Myocyte (in vitro differentiated cells): ENCODE results near the gene TRPC4AP. TPM values are rescaled to one million over a fixed set of nuclear protein-coding genes. Genes with fewer than 3 reads are reported as not detected.

Experiments used
- DNase-seq: peaks from one replicate; pipeline ENCODE4 v3.0.0-alpha.2; 2012; ENCODE audit warnings: low read depth
- total RNA-seq: library from RNA; depleted of rRNA; stranded (reverse); fragments of >200 nt; gene quantifications from 2 replicates; pipeline ENCODE4 v1.2.3, GENCODE V29; 2014

The TRPC4AP gene
- total RNA-seq, 1 donor from 2014 or later, result 61.0 TPM

DNA sequence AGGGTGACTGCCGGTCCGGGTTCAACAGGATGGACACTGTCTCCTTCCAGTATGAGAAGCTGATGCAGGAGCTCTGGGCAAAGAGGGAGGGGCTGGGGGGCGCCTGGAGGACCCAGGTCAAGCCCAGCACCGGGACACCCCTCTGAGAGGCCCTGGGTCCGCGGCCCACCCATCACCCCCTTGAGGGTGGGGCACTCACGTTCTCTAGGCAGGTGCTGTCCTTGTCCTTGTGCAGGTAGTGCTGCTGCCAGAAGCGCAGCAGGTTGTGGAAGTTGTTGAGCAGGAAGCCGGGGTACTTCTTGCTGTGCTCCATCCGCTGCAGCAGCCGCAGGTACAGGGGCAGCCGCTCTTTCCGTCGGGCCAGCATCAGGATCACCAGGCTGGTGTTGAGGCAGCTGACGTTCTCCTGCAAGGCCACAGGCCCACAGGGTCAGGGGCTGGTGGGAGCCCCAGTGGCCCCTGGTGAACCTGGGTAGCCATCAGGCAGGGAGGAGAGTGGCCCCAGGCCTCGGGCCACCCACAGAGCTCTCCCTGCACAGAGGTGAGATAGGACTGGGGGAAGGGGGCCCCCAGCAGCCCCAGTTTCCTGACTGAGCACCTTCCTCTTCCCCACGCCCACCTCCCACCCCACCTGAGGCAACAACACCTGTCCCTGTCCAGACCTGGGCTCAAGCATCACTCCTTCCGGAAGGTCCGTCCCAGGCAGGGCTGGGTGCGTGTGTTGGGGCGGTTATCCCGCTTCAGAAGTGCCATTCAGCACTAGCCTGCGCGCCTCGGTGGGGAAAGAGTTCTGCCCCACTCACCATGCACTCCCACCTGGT lies 89.2 kb downstream of the TRPC4AP start:
- DNase-seq, result no peak

DNA sequence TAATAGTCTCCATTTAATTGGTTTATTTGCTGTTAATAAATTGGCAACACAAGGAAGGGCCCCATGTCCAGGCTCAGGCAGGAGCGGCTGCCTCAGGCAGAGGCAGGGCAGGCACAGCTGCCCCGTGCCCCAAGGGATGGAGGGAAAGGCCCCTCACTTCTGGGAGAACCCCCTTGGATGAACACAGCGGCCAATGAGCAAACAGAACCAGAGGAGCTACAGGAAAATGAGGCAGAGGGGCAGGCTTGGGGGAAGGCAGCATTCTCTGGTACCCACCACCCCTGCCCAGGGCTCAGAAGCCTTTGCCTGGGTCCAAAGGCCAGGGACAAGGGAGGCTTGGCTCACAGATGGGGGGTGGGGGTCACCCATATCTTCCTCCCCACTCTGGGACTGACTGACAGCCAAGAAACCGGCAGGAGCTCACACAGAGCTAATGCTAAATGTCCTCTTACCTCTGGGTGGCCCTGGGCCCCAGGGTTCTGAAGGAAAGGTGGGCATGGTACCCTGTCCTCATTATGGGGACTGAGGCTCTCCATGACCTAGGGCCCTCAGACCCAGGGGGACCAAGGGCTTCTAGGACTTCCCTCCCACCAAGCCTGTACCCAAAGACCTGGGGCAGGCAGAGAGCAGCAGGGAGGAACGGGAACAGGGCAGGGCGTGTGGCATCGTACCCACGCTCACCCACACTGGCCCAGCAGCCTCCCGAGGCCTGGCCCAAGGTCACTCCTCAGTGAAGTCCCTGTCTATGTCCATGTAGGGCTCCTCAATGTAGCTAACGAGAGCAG lies 90.0 kb downstream of the TRPC4AP start:
- DNase-seq, result no peak

DNA sequence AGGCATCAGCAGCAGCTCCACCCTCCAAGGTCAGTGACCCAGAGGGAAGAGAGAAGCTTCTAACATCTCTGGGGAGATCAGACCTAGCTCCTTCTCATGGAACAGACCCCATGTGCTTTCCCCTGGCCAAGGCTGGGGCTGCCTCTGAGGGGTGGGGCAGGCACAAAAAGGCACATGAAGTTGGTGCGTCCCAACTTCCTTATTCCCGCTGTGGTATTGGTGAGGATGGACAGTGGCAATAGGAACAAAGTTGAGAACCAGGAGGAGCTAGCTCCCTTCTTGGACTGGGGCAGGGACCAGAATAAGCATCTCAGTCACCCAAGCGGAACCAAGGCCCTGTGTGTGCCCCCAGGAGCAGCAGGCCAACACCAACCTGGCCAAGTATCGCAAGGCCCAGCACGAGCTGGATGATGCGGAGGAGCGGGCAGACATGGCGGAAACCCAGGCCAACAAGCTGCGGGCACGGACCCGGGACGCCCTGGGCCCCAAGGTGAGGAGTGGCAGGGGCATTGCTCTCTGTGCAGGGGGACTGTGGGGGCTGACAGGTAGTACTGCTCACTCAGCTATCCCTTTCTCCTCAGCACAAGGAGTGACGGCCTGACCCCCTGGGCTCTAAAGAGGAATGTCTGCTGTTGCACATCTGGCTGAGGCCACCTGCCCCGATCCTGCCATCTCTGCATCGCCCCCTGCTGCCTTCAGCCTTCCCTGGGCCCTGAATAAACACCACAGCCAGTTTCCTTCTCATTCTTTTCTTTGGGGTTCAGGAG lies 90.8 kb downstream of the TRPC4AP start:
- DNase-seq, result no peak

DNA sequence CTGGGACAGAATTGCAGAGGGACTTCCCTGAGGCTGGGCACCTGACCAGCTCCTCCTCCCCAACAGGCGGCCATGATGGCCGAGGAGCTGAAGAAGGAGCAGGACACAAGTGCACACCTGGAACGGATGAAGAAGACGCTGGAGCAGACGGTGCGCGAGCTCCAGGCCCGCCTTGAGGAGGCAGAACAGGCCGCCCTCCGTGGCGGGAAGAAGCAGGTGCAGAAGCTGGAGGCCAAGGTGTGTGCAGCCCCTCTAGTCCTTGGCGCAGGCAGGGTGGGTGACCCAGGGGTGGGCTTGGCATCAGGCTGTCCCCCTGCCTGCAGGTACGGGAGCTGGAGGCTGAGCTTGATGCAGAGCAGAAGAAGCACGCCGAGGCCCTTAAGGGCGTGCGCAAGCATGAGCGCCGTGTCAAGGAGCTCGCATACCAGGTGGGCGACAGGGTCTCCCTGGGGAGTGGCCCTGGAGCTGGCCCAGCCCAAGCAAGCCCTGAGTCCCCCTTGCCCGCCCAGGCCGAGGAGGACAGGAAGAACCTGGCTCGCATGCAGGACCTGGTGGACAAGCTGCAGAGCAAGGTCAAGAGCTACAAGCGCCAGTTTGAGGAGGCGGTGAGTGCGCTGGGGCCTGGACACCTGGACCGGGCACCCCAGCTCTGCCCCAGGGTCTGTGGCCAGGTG lies 91.5 kb downstream of the TRPC4AP start:
- no peak for DNase-seq

DNA sequence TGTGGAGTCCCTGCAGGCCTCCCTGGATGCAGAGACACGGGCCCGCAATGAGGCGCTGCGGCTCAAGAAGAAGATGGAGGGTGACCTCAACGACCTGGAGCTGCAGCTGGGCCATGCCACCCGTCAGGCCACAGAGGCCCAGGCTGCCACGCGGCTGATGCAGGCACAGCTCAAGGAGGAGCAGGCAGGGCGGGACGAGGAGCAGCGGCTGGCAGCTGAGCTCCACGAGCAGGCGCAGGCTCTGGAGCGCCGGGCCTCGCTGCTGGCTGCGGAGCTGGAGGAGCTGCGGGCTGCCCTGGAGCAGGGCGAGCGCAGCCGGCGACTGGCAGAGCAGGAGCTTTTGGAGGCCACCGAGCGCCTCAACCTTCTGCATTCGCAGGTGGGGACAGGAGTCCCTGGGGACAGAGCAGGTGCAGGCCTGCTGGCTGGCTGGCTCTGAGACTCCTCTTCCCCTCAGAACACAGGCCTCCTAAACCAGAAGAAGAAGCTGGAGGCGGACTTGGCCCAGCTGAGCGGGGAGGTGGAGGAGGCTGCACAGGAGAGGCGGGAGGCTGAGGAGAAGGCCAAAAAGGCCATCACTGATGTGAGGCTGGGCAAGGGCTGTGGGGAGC lies 92.2 kb downstream of the TRPC4AP start:
- no peak for DNase-seq

DNA sequence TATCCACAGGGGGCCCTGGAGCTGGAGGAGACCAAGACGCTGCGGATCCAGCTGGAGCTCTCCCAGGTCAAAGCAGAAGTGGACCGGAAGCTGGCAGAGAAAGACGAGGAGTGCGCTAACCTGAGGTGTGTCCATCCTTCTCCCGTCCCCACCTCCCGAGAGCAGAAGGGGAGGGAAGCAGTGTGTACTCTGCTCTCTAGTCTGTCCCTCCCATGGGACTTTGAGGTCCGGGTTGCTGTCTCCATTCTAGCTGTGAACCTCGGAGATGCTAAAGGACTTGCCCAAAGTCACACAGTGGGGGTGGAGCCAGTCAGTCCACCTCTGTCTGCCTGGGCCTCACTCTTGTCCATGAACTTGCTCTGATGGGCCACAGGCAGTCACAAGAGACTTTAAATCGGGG lies 92.8 kb downstream of the TRPC4AP start:
- no peak for DNase-seq

DNA sequence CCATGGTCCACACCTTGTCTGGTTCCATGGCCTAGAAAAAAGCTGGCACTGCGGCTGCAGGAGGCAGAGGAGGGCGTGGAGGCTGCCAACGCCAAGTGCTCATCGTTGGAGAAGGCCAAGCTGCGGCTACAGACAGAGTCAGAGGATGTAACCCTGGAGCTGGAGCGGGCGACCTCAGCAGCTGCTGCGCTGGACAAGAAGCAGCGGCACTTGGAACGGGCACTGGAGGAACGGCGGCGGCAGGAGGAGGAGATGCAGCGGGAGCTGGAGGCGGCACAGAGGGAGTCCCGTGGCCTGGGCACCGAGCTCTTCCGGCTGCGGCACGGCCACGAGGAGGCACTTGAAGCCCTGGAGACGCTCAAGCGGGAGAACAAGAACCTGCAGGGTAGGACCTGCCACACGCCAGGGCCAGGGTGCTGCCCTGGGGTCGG lies 93.6 kb downstream of the TRPC4AP start:
- no peak for DNase-seq

DNA sequence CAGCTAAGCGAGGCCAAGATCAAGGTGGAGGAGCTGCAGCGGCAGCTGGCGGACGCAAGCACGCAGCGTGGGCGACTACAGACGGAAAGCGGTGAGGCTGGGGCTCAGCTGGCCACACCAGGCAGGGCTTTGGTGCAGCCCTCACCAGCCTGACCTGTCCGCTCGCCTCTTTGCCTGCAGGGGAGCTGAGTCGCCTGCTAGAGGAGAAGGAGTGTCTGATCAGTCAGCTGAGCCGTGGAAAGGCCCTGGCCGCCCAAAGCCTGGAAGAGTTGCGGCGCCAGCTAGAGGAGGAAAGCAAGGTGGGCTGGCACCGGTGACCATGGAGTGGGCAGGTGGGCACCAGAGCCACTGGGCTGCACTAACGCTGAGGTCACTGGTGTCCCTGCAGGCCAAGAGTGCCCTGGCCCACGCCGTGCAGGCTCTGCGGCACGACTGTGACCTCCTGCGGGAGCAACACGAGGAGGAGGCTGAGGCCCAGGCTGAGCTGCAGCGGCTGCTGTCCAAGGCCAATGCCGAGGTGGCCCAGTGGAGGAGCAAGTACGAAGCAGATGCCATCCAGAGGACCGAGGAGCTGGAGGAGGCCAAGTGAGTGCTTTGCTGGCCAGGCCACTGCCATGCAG lies 94.2 kb downstream of the TRPC4AP start:
- no peak for DNase-seq

DNA sequence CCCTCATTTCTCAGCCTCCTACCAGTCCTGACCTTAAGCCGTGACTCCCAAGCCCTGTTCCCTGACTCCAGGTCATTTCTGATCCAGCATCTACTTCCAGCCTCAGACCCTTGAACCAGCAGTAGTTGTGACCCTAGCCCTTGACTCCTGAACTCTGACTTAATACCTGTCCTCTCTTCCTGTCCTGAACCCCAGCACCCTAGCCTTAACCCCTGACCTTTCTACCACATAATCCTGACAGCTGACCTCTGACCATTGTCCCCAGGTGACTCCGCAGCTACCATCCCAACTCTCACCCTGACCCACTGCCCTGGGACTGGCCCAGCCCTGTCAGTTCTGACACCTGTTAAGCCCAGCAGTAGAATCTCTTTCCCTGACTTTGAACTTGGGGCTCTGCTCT lies 94.8 kb downstream of the TRPC4AP start:
- DNase-seq, result no peak

DNA sequence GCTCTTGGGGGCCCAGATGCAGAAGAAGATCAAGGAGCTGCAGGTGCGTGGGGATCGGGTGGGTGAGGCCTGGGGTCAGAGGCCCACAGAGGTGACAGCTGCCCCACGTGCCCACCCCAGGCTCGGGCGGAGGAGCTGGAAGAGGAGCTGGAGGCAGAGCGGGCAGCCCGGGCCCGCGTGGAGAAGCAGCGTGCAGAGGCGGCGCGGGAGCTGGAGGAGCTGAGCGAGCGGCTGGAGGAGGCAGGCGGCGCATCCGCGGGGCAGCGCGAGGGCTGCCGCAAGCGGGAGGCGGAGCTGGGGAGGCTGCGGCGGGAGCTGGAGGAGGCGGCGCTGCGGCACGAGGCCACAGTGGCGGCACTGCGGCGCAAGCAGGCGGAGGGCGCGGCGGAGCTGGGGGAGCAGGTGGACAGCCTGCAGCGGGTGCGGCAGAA lies 95.5 kb downstream of the TRPC4AP start:
- no peak for DNase-seq

DNA sequence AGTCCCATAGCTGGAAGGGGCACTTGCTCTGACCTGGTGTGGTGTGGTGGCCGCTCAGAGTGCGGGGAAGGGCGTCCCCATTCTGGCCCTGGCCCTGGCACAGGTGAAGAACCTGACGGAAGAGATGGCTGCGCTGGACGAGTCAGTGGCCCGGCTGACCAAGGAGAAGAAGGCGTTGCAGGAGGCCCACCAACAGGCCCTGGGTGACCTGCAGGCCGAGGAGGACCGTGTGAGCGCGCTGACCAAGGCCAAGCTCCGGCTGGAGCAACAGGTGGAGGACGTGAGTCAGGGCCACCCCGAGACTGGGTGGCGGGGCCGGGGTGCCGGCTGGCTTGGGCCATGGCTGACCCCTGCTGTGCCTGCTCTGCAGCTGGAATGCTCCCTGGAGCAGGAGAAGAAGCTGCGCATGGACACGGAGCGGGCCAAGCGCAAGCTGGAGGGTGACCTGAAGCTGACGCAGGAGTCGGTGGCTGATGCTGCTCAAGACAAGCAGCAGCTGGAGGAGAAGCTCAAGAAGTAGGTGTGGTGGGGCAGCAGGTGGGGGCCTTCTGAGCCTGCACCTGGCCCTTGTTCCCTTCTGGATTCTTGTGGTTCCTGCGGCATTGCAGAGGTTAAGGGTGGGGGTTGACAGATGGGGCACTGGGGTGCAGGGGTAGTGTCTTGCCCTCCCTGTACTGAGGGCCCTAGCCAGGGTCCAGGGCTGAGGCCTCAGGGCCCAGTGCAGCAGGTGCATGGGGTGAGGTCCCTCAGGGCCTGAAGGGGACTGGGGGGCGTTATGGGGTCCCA lies 96.2 kb downstream of the TRPC4AP start:
- DNase-seq, result peak; percentile 41

DNA sequence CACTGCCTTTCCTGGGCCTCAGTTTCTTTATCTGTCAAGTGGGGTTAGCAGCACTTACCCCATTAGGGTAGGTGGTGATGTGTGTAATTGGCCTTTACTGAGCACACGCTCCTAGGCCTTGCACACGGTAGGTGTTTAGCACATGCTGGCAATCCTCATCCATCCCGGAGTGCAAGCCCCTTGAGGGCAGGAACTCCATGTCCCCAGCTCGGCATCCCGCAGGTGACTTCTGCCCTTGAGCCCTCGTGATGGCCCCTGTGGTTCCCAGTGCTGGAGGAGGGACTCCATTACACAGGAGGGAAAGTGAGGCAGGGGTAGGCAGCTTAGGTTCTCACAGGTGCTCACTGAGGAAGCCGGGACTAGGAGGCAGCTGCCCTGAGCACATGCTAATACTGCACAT lies 96.9 kb downstream of the TRPC4AP start:
- no peak for DNase-seq

DNA sequence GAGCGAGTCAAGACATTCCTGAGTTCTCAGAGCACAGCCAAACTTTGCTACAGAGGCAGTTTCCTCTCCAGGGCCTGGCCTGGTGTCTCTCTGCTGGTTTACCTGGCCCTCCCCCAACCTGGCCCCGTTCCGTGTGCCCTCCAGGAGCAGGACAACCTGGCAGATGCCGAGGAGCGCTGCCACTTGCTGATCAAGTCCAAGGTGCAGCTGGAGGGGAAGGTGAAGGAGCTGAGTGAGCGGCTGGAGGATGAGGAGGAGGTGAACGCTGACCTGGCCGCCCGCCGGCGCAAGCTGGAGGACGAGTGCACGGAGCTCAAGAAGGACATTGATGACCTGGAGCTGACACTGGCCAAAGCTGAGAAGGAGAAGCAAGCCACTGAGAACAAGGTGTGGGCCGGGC lies 97.4 kb downstream of the TRPC4AP start:
- DNase-seq, result no peak

DNA sequence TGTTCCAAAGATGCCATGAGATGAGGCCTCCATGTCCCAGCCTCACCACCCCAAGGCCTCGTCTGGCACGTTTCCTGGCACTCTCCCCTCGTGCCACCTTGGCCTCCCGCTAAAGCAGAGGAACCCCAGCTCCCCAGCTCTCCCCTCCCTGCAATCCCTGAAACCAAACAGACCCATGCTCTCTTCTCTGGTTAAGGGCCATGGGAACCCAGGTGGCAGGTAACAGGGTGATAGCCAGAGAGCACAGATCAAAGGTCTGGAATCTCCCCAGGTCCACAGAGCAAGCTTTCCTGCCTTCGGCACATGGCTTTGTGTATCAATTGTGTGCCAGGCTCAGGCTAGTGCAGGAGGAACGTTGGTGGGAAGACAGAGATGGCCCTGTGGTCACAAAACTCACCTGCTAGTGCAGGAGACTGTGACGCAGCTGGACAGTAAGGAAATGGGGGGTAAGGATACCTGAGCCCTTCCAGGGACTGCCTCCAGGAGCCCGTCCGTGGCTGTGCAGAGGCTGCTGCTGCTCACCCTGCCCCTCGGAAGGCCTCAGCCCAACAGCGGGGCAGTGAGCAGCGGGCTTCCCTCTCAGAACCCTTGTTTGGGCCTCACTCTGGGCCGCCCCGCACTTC lies 98.0 kb downstream of the TRPC4AP start:
- no peak for DNase-seq

DNA sequence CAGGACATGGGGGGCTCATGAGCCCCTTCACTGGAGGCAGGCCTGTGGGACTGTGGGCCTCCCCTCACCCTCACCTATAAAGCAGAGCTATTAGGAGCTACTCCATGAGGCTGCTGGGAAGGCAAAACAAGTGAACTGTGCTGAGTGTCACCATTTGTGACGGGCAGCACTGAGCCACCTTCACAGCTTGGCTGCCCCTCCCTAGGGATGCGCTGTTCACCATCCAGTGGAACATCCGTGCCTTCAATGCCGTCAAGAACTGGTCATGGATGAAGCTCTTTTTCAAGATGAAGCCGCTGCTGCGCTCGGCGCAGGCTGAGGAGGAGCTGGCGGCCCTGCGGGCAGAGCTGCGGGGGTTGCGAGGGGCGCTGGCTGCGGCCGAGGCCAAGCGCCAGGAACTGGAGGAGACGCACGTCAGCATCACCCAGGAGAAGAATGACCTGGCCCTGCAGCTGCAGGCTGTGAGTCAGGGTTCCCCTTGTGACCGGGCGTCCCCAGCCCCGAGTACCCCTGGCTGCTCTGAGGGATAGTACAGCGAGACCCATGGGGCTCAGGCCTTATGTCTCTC lies 98.6 kb downstream of the TRPC4AP start:
- no peak for DNase-seq

DNA sequence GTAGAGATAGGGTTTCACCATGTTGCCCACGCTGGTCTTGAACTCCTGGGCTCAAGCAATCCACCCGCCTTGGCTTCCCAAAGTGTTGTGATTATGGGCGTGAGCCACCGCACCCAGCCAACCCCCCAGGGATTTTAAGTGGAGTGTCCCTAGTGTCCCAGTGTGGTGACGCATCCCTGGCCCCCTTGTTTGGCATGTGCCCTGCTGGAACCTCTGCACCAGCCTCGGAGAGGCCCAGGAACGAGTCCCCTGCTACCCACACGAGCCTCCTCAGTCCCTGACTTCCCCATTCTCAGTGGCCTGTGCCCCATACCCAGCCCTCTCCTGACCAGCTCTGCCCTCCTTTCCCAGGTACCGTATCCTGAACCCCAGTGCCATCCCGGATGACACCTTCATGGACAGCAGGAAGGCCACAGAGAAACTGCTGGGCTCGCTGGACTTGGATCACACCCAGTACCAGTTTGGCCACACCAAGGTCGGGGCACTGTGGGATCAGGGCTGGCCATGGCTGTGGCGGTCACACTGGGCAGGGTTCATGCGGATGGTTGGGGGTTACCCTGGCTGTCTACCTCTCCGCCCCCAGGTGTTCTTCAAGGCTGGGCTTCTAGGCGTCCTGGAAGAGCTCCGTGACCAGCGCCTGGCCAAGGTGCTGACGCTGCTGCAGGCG lies 99.7 kb downstream of the TRPC4AP start:
- DNase-seq, result no peak

DNA sequence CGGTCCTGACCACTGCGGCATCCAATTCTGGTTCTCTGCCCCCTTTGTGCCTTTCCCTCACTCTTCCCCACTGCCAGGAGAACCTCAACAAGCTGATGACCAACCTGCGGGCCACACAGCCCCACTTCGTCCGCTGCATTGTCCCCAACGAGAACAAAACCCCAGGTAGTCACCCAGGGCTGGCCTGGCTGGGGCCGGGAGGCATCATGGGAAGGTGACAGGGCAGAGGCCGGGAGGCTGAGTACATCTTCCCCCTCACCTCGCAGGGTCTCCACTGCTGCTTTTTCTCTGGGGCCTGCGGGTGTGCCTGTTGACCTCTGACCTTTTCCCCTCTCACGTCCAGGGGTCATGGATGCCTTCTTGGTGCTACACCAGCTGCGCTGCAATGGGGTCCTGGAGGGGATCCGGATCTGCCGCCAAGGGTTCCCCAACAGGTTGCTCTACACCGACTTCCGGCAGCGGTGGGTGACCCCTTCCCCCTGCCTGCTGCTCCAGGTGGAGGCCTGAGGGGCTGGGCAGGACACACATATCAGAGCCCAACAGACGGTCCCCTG lies 101.9 kb downstream of the TRPC4AP start:
- DNase-seq, result no peak

DNA sequence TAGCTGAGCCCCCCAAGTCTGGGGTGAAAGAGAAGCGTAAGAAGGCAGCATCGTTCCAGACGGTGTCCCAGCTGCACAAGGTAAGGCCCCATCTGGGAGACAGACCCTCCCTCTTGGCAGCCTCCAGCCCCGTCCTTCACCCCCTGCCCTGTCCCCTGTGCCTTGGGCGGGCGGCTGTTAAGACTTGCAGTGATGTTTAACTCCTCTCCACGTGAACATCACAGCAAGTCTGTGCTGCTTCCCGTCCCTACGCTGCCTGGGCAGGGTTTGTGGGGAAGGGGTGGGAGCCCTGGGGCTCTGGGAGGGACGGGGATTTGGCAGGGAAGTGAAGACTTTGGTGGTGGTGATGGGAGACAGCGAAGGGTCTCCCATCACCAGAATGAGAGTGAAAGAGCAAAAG lies 102.4 kb downstream of the TRPC4AP start:
- no peak for DNase-seq
